IMR-90 (cell line): Measurements from ENCODE around the gene TINAG. TPM values are rescaled to one million over a fixed set of nuclear protein-coding genes. Genes with fewer than 3 reads are reported as not detected.
A peak's percentile ranks its signal among the peaks of the same experiment; 100 is the strongest.

ENCODE experiments used
- ATAC-seq: fragments of 200-7000 bp; cut with Tn5 transposase; 2 replicates; pipeline ENCODE4 v1.9.1; 2020; ENCODE audit warnings: low read depth, mild to moderate bottlenecking, moderate library complexity
- BruUV-seq: library from RNA; stranded (reverse); fragments of 400-500 nt; replicated peaks from 2 replicates; lab custom pipeline; 2021; lab: Mats Ljungman, UMichigan
- CTCF ChIA-PET: fragments of 300-600 bp; formaldehyde crosslinking; extraction: SDS; loops from one replicate; lab custom pipeline; 2021; ENCODE audit warnings: antibody characterized with exemption; lab: Yijun Ruan, JAX
- POLR2A ChIA-PET: fragments of 300-600 bp; sonication (Branson Sonifier 250); formaldehyde crosslinking; loops from one replicate; lab custom pipeline; 2022; ENCODE audit warnings: antibody characterized with exemption; ENCODE audit not compliant: unreplicated experiment; lab: Charles Lee
- DNase-seq: peaks from one replicate; pipeline ENCODE4 v3.0.0; 2013
- H2AFZ ChIP-seq: replicated peaks from 2 replicates; pipeline ENCODE3; 2013; ENCODE audit warnings: low read length, mild to moderate bottlenecking; ENCODE audit not compliant: poor library complexity
- H2AK5ac ChIP-seq: 2 replicates; pipeline ENCODE4 v1.6.1; 2013; ENCODE audit warnings: low read depth, low read length, inconsistent platforms
- H2AK9ac ChIP-seq: replicated peaks from 2 replicates; pipeline ENCODE3; 2013; ENCODE audit warnings: mild to moderate bottlenecking, low read depth, low read length, moderate library complexity; ENCODE audit not compliant: poor library complexity
- H2BK120ac ChIP-seq: 2 replicates; pipeline ENCODE4 v1.6.1; 2013; ENCODE audit warnings: low read depth, low read length, inconsistent platforms
- H2BK15ac ChIP-seq: 3 replicates; pipeline ENCODE4 v1.6.1; 2013; ENCODE audit warnings: low read depth, low read length, inconsistent platforms
- H2BK20ac ChIP-seq: 2 replicates; pipeline ENCODE4 v1.6.1; 2013; ENCODE audit warnings: low read depth, mild to moderate bottlenecking, inconsistent platforms, low read length, moderate library complexity
- H2BK5ac ChIP-seq: 2 replicates; pipeline ENCODE4 v1.6.1; 2013; ENCODE audit warnings: mild to moderate bottlenecking, low read depth, low read length, inconsistent platforms; ENCODE audit not compliant: poor library complexity, severe bottlenecking
- H3K14ac ChIP-seq: replicated peaks from 2 replicates; pipeline ENCODE4 v1.6.1; 2013; ENCODE audit warnings: low read depth, low read length, inconsistent platforms
- H3K18ac ChIP-seq: 2 replicates; pipeline ENCODE4 v1.6.1; 2013; ENCODE audit warnings: low read depth, low read length, control low read depth
- H3K23ac ChIP-seq: 2 replicates; pipeline ENCODE4 v1.6.1; 2013; ENCODE audit warnings: low read depth, low read length, inconsistent platforms
- H3K27ac ChIP-seq: 2 replicates; pipeline ENCODE4 v1.5.1; 2013; ENCODE audit warnings: mild to moderate bottlenecking, control low read depth, low read length; ENCODE audit not compliant: insufficient read depth
- H3K27me3 ChIP-seq: 2 replicates; pipeline ENCODE4 v1.6.1; 2013; ENCODE audit warnings: low read length; ENCODE audit not compliant: control insufficient read depth, insufficient read depth
- H3K36me3 ChIP-seq: 2 replicates; pipeline ENCODE4 v1.6.1; 2013; ENCODE audit warnings: low read length, mixed read lengths; ENCODE audit not compliant: control insufficient read depth, insufficient read depth
- H3K4ac ChIP-seq: 2 replicates; pipeline ENCODE4 v1.6.1; 2013; ENCODE audit warnings: low read depth, low read length, inconsistent platforms
- H3K4me1 ChIP-seq: 2 replicates; pipeline ENCODE4 v1.6.1; 2013; ENCODE audit warnings: low read length, mixed read lengths; ENCODE audit not compliant: control insufficient read depth, insufficient read depth
- H3K4me2 ChIP-seq: 2 replicates; pipeline ENCODE4 v1.6.1; 2013; ENCODE audit warnings: low read depth, mild to moderate bottlenecking, control low read depth, low read length, moderate library complexity
- H3K4me3 ChIP-seq: 2 replicates; pipeline ENCODE4 v1.5.1; 2013; ENCODE audit warnings: low read depth, mild to moderate bottlenecking, control low read depth, low read length, moderate library complexity; ENCODE audit not compliant: insufficient read depth
- H3K56ac ChIP-seq: 2 replicates; pipeline ENCODE4 v1.6.1; 2013; ENCODE audit warnings: low read length, inconsistent platforms; ENCODE audit not compliant: insufficient read depth; ENCODE audit errors: extremely low read depth
- H3K79me1 ChIP-seq, 2 experiments: 2 replicates each; pipeline ENCODE4 v1.6.1; 2013; ENCODE audit warnings: low read length in 2 of 2, inconsistent platforms in 1 of 2, low read depth in 1 of 2
- H3K9ac ChIP-seq: 2 replicates; pipeline ENCODE4 v1.6.1; 2013; ENCODE audit warnings: low read depth, low read length, control low read depth
- H3K9me1 ChIP-seq: 2 replicates; pipeline ENCODE4 v1.6.1; 2013; ENCODE audit warnings: low read length, inconsistent platforms; ENCODE audit not compliant: insufficient read depth
- H3K9me3 ChIP-seq: 2 replicates; pipeline ENCODE4 v1.6.1; 2013; ENCODE audit warnings: low read length; ENCODE audit not compliant: control insufficient read depth, insufficient read depth
- H4K20me1 ChIP-seq: 2 replicates; pipeline ENCODE4 v1.6.1; 2013; ENCODE audit warnings: low read length, inconsistent platforms; ENCODE audit not compliant: insufficient read depth
- H4K5ac ChIP-seq: 2 replicates; pipeline ENCODE4 v1.6.1; 2013; ENCODE audit warnings: mild to moderate bottlenecking, low read depth, low read length, control low read depth
- H4K8ac ChIP-seq, 2 experiments: 2 replicates each; pipeline ENCODE4 v1.6.1; 2013; ENCODE audit warnings: low read depth in 2 of 2, low read length in 2 of 2, control low read depth in 1 of 2, inconsistent platforms in 1 of 2
- H4K91ac ChIP-seq: 2 replicates; pipeline ENCODE4 v1.6.1; 2013; ENCODE audit warnings: low read depth, low read length, inconsistent platforms; ENCODE audit not compliant: insufficient read depth
- CTCF ChIP-seq: conservative IDR thresholded peaks from 2 replicates; pipeline ENCODE4 v1.5.1; 2012; ENCODE audit warnings: mild to moderate bottlenecking, low read depth, low read length, improper control_type of control experiment
- MAFK ChIP-seq: IDR thresholded peaks from 2 replicates; pipeline ENCODE4 v1.6.1; 2012; ENCODE audit warnings: low read depth, low read length, improper control_type of control experiment
- dilution Hi-C: fragments of 300-500 bp; cut with HindIII; formaldehyde crosslinking; loops from one replicate; pipeline ENCODE4 v1.14.3; 2018; ENCODE audit warnings: low sequenced_read_pairs; ENCODE audit not compliant: unreplicated experiment
- in situ Hi-C: fragments of 300-500 bp; cut with MboI; formaldehyde crosslinking; loops from 3 replicates; pipeline ENCODE4 v1.14.3; 2019; ENCODE audit warnings: low sequenced_read_pairs, inconsistent platforms, mixed read lengths
- intact Hi-C: fragments of 100-400 bp; cut with micrococcal nuclease; formaldehyde crosslinking; loops from 2 replicates; pipeline ENCODE4 v1.10.0; 2022
- polyA plus RNA-seq, 3 experiments: library from polyadenylated mRNA; depleted of rRNA; stranded (reverse); fragments of >200 nt; gene quantifications; 2 replicates each; pipeline ENCODE4 v1.2.3, GENCODE V29; 2012; ENCODE audit warnings: low replicate concordance in 1 of 3
- total RNA-seq: library from RNA; depleted of rRNA; stranded (reverse); fragments of >200 nt; gene quantifications from 2 replicates; pipeline ENCODE4 v1.2.3, GENCODE V29; 2012

The TINAG gene
- total and polyA plus RNA-seq, 2 of the 4 experiments (the other 2 are of a cell fraction), result not detected

DNA sequence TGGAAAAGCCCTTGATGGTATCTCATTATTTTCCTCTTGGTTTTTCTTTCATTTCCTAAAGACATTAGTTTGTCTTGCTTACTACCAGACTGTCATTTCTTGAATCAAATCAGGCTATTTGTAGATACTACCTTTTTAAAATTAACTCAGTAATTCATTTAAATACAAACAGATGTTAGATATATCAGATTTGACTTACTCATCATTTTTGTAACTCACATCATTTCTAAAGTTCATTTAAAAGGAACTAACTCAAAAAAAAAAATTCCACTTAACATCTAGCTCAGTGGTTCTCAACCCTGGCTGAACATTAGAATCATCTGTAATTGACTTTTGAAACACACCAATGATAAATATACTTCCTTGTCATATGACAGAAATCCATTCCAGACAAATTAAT lies 48.2 kb upstream of the TINAG start:
- H4K8ac ChIP-seq, result no peak overlapping the region
- BruUV-seq, result no TSS peak
- H3K23ac ChIP-seq, result no peak overlapping the region
- H2AK9ac ChIP-seq, result no peak overlapping the region
- intact Hi-C loops (loop anchor here (10.0 kb wide), 1 partner anchor 435 kb away; no protein-coding TSS in a partner anchor), in situ Hi-C loops (loop anchor here (25.0 kb wide), 1 partner anchor 802 kb away; no protein-coding TSS in a partner anchor), dilution Hi-C loops (no loop called here)
- H2AK5ac ChIP-seq, result no peak overlapping the region
- H3K4me3 ChIP-seq, result no peak overlapping the region
- DNase-seq (no peak), ATAC-seq (no peak)
- no peaks in the 10 kb centered on the region for H3K9me1 ChIP-seq
- no peaks in the 10 kb centered on the region for H3K27me3 ChIP-seq
- CTCF ChIA-PET, result no interaction called here
- H3K18ac ChIP-seq, result no peak overlapping the region
- no peak overlapping the region for H2BK20ac ChIP-seq
- no peaks in the 10 kb centered on the region for H4K20me1 ChIP-seq
- H3K9me3 ChIP-seq, result no peaks in the 10 kb centered on the region
- no peaks in the 10 kb centered on the region for H3K36me3 ChIP-seq
- no peak overlapping the region for H2BK120ac ChIP-seq
- H4K91ac ChIP-seq, result no peak overlapping the region
- H2BK5ac ChIP-seq, result no peak overlapping the region
- peak; percentile 43; the same call in 1 of the 2 replicates for TF ChIP-seq MAFK
- no peak for TF ChIP-seq CTCF
- no peak overlapping the region for H3K4me2 ChIP-seq
- H3K4ac ChIP-seq, result no peak overlapping the region
- H2AFZ ChIP-seq, result no peak overlapping the region
- H3K27ac ChIP-seq, result no peak overlapping the region
- H3K9ac ChIP-seq, result no peak overlapping the region
- H2BK15ac ChIP-seq, result no peak overlapping the region
- no peak overlapping the region for H4K5ac ChIP-seq
- no peaks in the 10 kb centered on the region for H3K79me1 ChIP-seq
- no peak overlapping the region for H3K14ac ChIP-seq
- POLR2A ChIA-PET, result no interaction called here
- H3K56ac ChIP-seq, result no peak overlapping the region
- peaks cover 3% of the 10 kb centered on the region; the same call in 1 of the 2 replicates for H3K4me1 ChIP-seq
